Heart left ventricle (tissue), 13 donors: ENCODE data around the gene FARP1.

Experiments
- POLR2A ChIP-seq, 2 donors: fragments of 450-650 bp; IDR thresholded peaks; one replicate each; pipeline ENCODE4 v1.6.1; 2017; ENCODE audit warnings: antibody characterized with exemption in 2 of 2, mild to moderate bottlenecking in 2 of 2, moderate library complexity in 2 of 2
- TF ChIP-seq, protein P1 (sequence below), 12 donors: fragments of 200-600 bp; sonication (generic) in 4 of 12; IDR thresholded peaks; one replicate each; pipeline versions ENCODE4 v1.5.0 to v1.8.0; 2018 to 2022; ENCODE audit warnings: antibody characterized with exemption in 12 of 12, mild to moderate bottlenecking in 5 of 12
- donor health status: ischemic (EF 13 %, LVEDD 7.1; RV severe dilation, severe dysfunction).
- donor health status: DM: no; HTN: yes; CAD: no.
- donor health status: DM: no; HTN: no; CAD: no.
- donor health status: ischemic (EF 25% LVEDD 6.9; RV normal size, moderate dysfunction).
- donor health status: ischemic (EF 25% LVEDD 5.7; RV mildly dilated, moderate dysfunction).
- donor health status: ischemic (EF 35%, LVEDD 5.7; RV mildly dilated, moderate dysfunction).
- donor health status: nonischemic (EF 11% LVEDD 7.7; RV severe dilation, severe dysfunction).
- donor health status: DM: yes; HTN: yes; CAD: no.
- donor health status: PGD.
- donor health status: ischemic (EF 29% LVEDD 5.4; RV normal size, mild dysfunction).
- donor health status: nonischemic (EF 23%, LVEDD 6.1; RV moderate dilation, normal function).

- TF ChIP-seq POLR2A (IDR thresholded peaks at IDR 0.05), result no peak
- TF ChIP-seq, protein P1, sequence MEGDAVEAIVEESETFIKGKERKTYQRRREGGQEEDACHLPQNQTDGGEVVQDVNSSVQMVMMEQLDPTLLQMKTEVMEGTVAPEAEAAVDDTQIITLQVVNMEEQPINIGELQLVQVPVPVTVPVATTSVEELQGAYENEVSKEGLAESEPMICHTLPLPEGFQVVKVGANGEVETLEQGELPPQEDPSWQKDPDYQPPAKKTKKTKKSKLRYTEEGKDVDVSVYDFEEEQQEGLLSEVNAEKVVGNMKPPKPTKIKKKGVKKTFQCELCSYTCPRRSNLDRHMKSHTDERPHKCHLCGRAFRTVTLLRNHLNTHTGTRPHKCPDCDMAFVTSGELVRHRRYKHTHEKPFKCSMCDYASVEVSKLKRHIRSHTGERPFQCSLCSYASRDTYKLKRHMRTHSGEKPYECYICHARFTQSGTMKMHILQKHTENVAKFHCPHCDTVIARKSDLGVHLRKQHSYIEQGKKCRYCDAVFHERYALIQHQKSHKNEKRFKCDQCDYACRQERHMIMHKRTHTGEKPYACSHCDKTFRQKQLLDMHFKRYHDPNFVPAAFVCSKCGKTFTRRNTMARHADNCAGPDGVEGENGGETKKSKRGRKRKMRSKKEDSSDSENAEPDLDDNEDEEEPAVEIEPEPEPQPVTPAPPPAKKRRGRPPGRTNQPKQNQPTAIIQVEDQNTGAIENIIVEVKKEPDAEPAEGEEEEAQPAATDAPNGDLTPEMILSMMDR (IDR thresholded peaks at IDR 0.05), result no peak
Observed at GRCh38 chr13:98401934-98402333, 259.0 kb downstream of the FARP1 start.
